ENCODE data around the gene ACTRT3.
"Not testable (repeated sequence)": the region's sequence is repeated elsewhere in the genome, so short reads cannot be mapped to it uniquely, and the experiment has no call there.

DNA sequence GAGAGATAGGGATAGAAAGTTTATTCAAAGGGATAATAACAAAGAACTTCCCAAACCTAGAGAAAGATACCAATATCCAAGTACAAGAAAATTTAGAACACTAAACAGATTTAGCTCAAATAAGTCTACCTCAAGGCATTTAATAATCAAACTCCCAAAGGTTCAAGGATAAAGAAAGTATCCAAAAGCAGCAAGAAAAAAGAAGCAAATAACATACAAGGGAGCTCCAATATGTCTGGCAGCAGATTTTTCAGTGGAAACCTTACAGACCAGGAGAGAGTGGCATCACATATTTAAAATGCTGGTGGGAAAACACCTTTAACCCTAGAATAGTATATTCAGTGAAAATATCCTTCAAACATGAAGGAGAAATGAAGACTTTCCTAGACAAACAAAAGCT is 37.5 kb downstream of the ACTRT3 start:
- TF ChIP-seq, protein P1, sequence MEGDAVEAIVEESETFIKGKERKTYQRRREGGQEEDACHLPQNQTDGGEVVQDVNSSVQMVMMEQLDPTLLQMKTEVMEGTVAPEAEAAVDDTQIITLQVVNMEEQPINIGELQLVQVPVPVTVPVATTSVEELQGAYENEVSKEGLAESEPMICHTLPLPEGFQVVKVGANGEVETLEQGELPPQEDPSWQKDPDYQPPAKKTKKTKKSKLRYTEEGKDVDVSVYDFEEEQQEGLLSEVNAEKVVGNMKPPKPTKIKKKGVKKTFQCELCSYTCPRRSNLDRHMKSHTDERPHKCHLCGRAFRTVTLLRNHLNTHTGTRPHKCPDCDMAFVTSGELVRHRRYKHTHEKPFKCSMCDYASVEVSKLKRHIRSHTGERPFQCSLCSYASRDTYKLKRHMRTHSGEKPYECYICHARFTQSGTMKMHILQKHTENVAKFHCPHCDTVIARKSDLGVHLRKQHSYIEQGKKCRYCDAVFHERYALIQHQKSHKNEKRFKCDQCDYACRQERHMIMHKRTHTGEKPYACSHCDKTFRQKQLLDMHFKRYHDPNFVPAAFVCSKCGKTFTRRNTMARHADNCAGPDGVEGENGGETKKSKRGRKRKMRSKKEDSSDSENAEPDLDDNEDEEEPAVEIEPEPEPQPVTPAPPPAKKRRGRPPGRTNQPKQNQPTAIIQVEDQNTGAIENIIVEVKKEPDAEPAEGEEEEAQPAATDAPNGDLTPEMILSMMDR (IDR thresholded peaks at IDR 0.05), result not testable (repeated sequence)
- TF ChIP-seq POLR2A (IDR thresholded peaks at IDR 0.05), result not testable (repeated sequence)
